ENCODE results near the gene ARHGEF28.

- no peak for TF ChIP-seq CTCF (IDR thresholded peaks at IDR 0.05)
- no peak for TF ChIP-seq POLR2A (IDR thresholded peaks at IDR 0.05)
- no peak for TF ChIP-seq EP300 (IDR thresholded peaks at IDR 0.05)
These were observed 119.8 kb downstream of the ARHGEF28 start for GRCh38 chr5:73745836-73746235.
